Measurements from ENCODE around the gene XPC. TPM values are rescaled to one million over a fixed set of nuclear protein-coding genes. Genes with fewer than 3 reads are reported as not detected.
A peak's percentile ranks its signal among the peaks of the same experiment; 100 is the strongest.

XPC gene
- total RNA-seq, 2 donors from 2014 or later = 33.0 to 40.0 TPM

DNA sequence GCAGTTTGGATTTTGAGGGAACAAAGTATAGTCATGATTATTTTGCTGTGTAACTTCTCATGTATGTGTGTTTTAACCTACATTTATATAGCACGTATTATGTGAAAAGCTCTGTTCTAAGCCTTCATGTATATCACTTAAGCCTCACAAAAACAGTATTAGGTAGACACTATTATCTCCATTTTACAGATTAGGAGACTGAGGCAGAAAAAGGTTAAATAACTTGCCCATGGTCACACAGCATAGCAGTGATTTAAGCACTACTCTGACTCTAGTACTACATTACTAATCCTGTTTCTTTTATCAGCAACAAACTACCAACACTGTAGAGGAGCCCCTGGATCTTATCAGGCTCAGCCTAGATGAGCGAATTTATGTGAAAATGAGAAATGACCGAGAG is 2.9 kb upstream of the XPC start:
- no peak for DNase-seq
- Mint-ChIP-seq H3K36me3 (ENCODE audit: low read depth) (peaks cover 35% of the 10 kb centered on the region), H3K27ac (no peak overlapping the region), H3K4me1 (peaks cover 20% of the 10 kb centered on the region), H3K9me3 (no peaks in the 10 kb centered on the region), H3K4me3 (no peak overlapping the region), H3K27me3 (ENCODE audit: insufficient read depth) (no peaks in the 10 kb centered on the region)
- Histone ChIP-seq H3K9me3 (ENCODE audit: control insufficient read depth, low read length) (no peaks in the 10 kb centered on the region), H3K27ac (ENCODE audit: low read depth, low read length) (no peak overlapping the region), H3K9ac (ENCODE audit: extremely low read depth, low read length, poor library complexity, severe bottlenecking) (no peak overlapping the region), H3K27me3 (ENCODE audit: control insufficient read depth, insufficient read depth, low read length, poor library complexity, severe bottlenecking) (no peaks in the 10 kb centered on the region), H3K4me1 (ENCODE audit: control insufficient read depth, insufficient read depth, low read length) (no peaks in the 10 kb centered on the region), H3K36me3 (ENCODE audit: control insufficient read depth, insufficient read depth, low read length) (peaks cover 36% of the 10 kb centered on the region), H3K4me3 (ENCODE audit: low read length) (no peak overlapping the region)
- TF ChIP-seq, protein P1, sequence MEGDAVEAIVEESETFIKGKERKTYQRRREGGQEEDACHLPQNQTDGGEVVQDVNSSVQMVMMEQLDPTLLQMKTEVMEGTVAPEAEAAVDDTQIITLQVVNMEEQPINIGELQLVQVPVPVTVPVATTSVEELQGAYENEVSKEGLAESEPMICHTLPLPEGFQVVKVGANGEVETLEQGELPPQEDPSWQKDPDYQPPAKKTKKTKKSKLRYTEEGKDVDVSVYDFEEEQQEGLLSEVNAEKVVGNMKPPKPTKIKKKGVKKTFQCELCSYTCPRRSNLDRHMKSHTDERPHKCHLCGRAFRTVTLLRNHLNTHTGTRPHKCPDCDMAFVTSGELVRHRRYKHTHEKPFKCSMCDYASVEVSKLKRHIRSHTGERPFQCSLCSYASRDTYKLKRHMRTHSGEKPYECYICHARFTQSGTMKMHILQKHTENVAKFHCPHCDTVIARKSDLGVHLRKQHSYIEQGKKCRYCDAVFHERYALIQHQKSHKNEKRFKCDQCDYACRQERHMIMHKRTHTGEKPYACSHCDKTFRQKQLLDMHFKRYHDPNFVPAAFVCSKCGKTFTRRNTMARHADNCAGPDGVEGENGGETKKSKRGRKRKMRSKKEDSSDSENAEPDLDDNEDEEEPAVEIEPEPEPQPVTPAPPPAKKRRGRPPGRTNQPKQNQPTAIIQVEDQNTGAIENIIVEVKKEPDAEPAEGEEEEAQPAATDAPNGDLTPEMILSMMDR (conservative IDR thresholded peaks at IDR 0.05) = no peak
- 96% methylated on average over 3 of the region's 3 CpGs; no CpG with 5 or more reads in 1 of the 2 experiments for WGBS, 2 experiments (ENCODE audit: insufficient coverage in 1 of 2, insufficient read length in 1 of 2)

GRCh38 chr3:14179795-14180194 is 1.4 kb upstream of the XPC start:
- no peak overlapping the region for H3K27ac ChIP-seq (ENCODE audit: low read depth, low read length)
- H3K4me1 ChIP-seq (ENCODE audit: control insufficient read depth, insufficient read depth, low read length) = no peaks in the 10 kb centered on the region
- Mint-ChIP-seq H3K36me3 (ENCODE audit: low read depth) (peaks cover 24% of the 10 kb centered on the region), H3K4me1 (peaks cover 34% of the 10 kb centered on the region), H3K27me3 (ENCODE audit: insufficient read depth) (no peaks in the 10 kb centered on the region), H3K9me3 (no peaks in the 10 kb centered on the region), H3K4me3 (peak overlapping the region; percentile 98), H3K27ac (peak overlapping the region; percentile 100)
- H3K36me3 ChIP-seq (ENCODE audit: control insufficient read depth, insufficient read depth, low read length) = peaks cover 32% of the 10 kb centered on the region
- 100% methylated on average over 1 of the region's 1 CpG; no CpG with 5 or more reads in 1 of the 2 experiments for WGBS, 2 experiments (ENCODE audit: insufficient coverage in 1 of 2, insufficient read length in 1 of 2)
- peak overlapping the region; percentile 89 for H3K4me3 ChIP-seq (ENCODE audit: low read length)
- no peaks in the 10 kb centered on the region for H3K27me3 ChIP-seq (ENCODE audit: control insufficient read depth, insufficient read depth, low read length, poor library complexity, severe bottlenecking)
- DNase-seq = no peak
- TF ChIP-seq, protein P1 (conservative IDR thresholded peaks at IDR 0.05) = no peak
- H3K9me3 ChIP-seq (ENCODE audit: control insufficient read depth, low read length) = no peaks in the 10 kb centered on the region
- H3K9ac ChIP-seq (ENCODE audit: extremely low read depth, low read length, poor library complexity, severe bottlenecking) = peak overlapping the region; percentile 86

DNA sequence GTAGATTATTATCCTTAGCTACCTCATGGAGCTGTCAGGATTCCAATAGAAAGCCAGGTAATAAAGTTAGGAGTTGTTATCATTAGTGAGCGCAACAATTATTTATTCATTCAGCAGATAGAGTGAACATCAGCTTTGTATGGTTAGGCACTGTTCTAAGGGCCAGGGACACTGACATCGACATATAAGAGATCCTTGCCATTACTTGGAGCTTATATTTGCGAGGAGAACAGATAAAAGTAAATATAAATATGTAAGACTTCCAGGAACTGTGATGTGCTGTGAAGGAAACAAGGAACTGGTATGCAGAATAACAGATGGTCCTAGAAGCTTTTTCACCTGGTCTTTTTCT is 689 bp upstream of the XPC start:
- Histone ChIP-seq H3K9me3 (ENCODE audit: control insufficient read depth, low read length) (no peaks in the 10 kb centered on the region), H3K4me3 (ENCODE audit: low read length) (peak overlapping the region; percentile 89), H3K27ac (ENCODE audit: low read depth, low read length) (no peak overlapping the region), H3K4me1 (ENCODE audit: control insufficient read depth, insufficient read depth, low read length) (no peaks in the 10 kb centered on the region), H3K27me3 (ENCODE audit: control insufficient read depth, insufficient read depth, low read length, poor library complexity, severe bottlenecking) (no peaks in the 10 kb centered on the region), H3K36me3 (ENCODE audit: control insufficient read depth, insufficient read depth, low read length) (peaks cover 31% of the 10 kb centered on the region), H3K9ac (ENCODE audit: extremely low read depth, low read length, poor library complexity, severe bottlenecking) (peak overlapping the region; percentile 86)
- peaks cover 35% of the 10 kb centered on the region for H3K4me1 Mint-ChIP-seq
- H3K36me3 Mint-ChIP-seq (ENCODE audit: low read depth) = peaks cover 23% of the 10 kb centered on the region
- TF ChIP-seq, protein P1 (conservative IDR thresholded peaks at IDR 0.05) = no peak
- DNase-seq = no peak
- H3K4me3 Mint-ChIP-seq = peak overlapping the region; percentile 98
- WGBS, 2 experiments (ENCODE audit: insufficient coverage in 1 of 2, insufficient read length in 1 of 2) = 7 to 13% methylated on average over 3 of the region's 3 CpGs
- H3K27ac Mint-ChIP-seq = peak overlapping the region; percentile 100
- no peaks in the 10 kb centered on the region for H3K9me3 Mint-ChIP-seq
- no peaks in the 10 kb centered on the region for H3K27me3 Mint-ChIP-seq (ENCODE audit: insufficient read depth)

Measured in endodermal cell (in vitro differentiated cells).